Measurements from ENCODE around the gene RARA. TPM values are rescaled to one million over a fixed set of nuclear protein-coding genes. Genes with fewer than 3 reads are reported as not detected.

The RARA gene
- total RNA-seq, 1 experiment from 2014 or later = 35.1 TPM

- Histone ChIP-seq H3K36me3 (ENCODE audit: control insufficient read depth in 1 of 2, insufficient read depth in 2 of 2, low read length in 2 of 2) (peaks cover 83 to 86% of the 10 kb centered on the region in 2 experiments), H3K9me2 (ENCODE audit: insufficient read depth) (no peaks in the 10 kb centered on the region), H3K27ac (ENCODE audit: low read depth, low read length) (no peak overlapping the region), H3K4me2 (ENCODE audit: low read length) (no peak overlapping the region), H3K27me3 (ENCODE audit: insufficient read depth, low read length) (no peaks in the 10 kb centered on the region), H3K4me1 (ENCODE audit: control insufficient read depth in 1 of 2, insufficient read depth in 2 of 2, low read length in 2 of 2) (no peaks in the 10 kb centered on the region), H4K20me1 (ENCODE audit: insufficient read depth) (peaks cover 18% of the 10 kb centered on the region; the same call in 1 of the 2 replicates), H3K9me3 (ENCODE audit: control insufficient read depth in 1 of 2, insufficient read depth in 1 of 2, low read depth in 1 of 2, low read length in 2 of 2) (no peaks in the 10 kb centered on the region), H3K4me3 (replicated peaks in 1 of 2; ENCODE audit: low read depth in 1 of 2, low read length in 2 of 2) (no peak overlapping the region), H3K79me2 (ENCODE audit: insufficient read depth, low read length) (peaks cover 68% of the 10 kb centered on the region), H2AFZ (ENCODE audit: low read depth, low read length, poor library complexity, severe bottlenecking) (no peak overlapping the region), H3K9ac (ENCODE audit: low read length) (no peak overlapping the region)
- intact Hi-C loops (cut with micrococcal nuclease) = no loop called here
- ATAC-seq = no peak
- DNase-seq (ENCODE audit: low read depth, low spot score) = no peak
- ChIA-PET CTCF (no interaction called here), RAD21 (ENCODE audit: low non-redundant PET in 1 of 2, low total read pairs in 2 of 2, uncharacterized antibody in 2 of 2, unreplicated experiment in 2 of 2) (no interaction called here), POLR2A (no interaction called here)
- BruUV-seq (replicated peaks) = no TSS peak
- TF ChIP-seq YY1 (IDR thresholded peaks at IDR 0.05; ENCODE audit: extremely low read depth, insufficient replicate concordance, low read depth, low read length) = no peak
- no peak for TF ChIP-seq RAD21 (IDR thresholded peaks at IDR 0.05; ENCODE audit: low read depth)
- no peak for TF ChIP-seq ZNF274 (IDR thresholded peaks at IDR 0.05; ENCODE audit: low read depth, low read length)
- no peak for TF ChIP-seq EGR1 (IDR thresholded peaks at IDR 0.05; ENCODE audit: low read depth)
- no peak for TF ChIP-seq SIN3A (IDR thresholded peaks at IDR 0.05; ENCODE audit: low read depth)
These were observed 93.7 kb downstream of the RARA start for GRCh38 chr17:40402668-40403067.

DNA sequence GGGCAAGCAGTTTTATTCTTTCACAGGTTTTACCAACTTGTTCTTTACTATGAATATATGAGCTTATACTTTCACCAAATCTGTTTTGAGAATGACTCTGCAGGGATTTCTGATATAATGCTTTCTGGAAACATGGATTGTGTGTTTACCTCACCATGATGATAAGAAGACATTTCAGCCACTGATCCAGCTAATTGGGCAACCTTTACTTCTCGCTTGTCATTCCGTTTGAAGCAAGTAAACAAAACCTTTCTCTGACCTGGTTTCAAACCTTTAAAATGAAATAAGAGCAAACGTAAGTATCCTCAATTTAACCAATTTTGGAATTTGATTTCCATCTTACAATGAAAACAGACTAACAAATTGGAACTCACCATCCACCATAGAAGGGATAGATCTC, 95.0 kb downstream of the RARA start:
- RAD21 ChIA-PET (ENCODE audit: low non-redundant PET in 1 of 2, low total read pairs in 2 of 2, uncharacterized antibody in 2 of 2, unreplicated experiment in 2 of 2) = no interaction called here
- H3K9me3 ChIP-seq (ENCODE audit: control insufficient read depth in 1 of 2, insufficient read depth in 1 of 2, low read depth in 1 of 2, low read length in 2 of 2) = no peaks in the 10 kb centered on the region
- peaks cover 18% of the 10 kb centered on the region; the same call in 1 of the 2 replicates for H4K20me1 ChIP-seq (ENCODE audit: insufficient read depth)
- ATAC-seq = no peak
- BruUV-seq (replicated peaks) = no TSS peak
- no peak overlapping the region for H3K4me2 ChIP-seq (ENCODE audit: low read length)
- CTCF ChIA-PET = interaction anchor here (0.6 kb wide), 1 partner anchor 129 kb away, joined by 4 read pairs; no protein-coding TSS in a partner anchor
- intact Hi-C loops (cut with micrococcal nuclease) = no loop called here
- no peaks in the 10 kb centered on the region for H3K9me2 ChIP-seq (ENCODE audit: insufficient read depth)
- peaks cover 83 to 84% of the 10 kb centered on the region in 2 experiments for H3K36me3 ChIP-seq (ENCODE audit: control insufficient read depth in 1 of 2, insufficient read depth in 2 of 2, low read length in 2 of 2)
- DNase-seq (ENCODE audit: low read depth, low spot score) = no peak
- no peak overlapping the region for H3K4me3 ChIP-seq (replicated peaks in 1 of 2; ENCODE audit: low read depth in 1 of 2, low read length in 2 of 2)
- H3K79me2 ChIP-seq (ENCODE audit: insufficient read depth, low read length) = peaks cover 70% of the 10 kb centered on the region
- POLR2A ChIA-PET = no interaction called here
- H2AFZ ChIP-seq (ENCODE audit: low read depth, low read length, poor library complexity, severe bottlenecking) = no peak overlapping the region
- H3K9ac ChIP-seq (ENCODE audit: low read length) = no peak overlapping the region
- H3K27ac ChIP-seq (ENCODE audit: low read depth, low read length) = no peak overlapping the region
- H3K27me3 ChIP-seq (ENCODE audit: insufficient read depth, low read length) = no peaks in the 10 kb centered on the region
- TF ChIP-seq CEBPB (IDR thresholded peaks at IDR 0.05; ENCODE audit: low read depth) (no peak), EZH2phosphoT487 (IDR thresholded peaks at IDR 0.05; ENCODE audit: borderline replicate concordance) (no peak), SP1 (IDR thresholded peaks at IDR 0.05; ENCODE audit: low read depth) (no peak), FOSL1 (IDR thresholded peaks at IDR 0.05; ENCODE audit: low read depth) (no peak), ATF3 (IDR thresholded peaks at IDR 0.05) (no peak), YY1 (IDR thresholded peaks at IDR 0.05; ENCODE audit: extremely low read depth, insufficient replicate concordance, low read depth, low read length) (no peak), SIN3A (IDR thresholded peaks at IDR 0.05; ENCODE audit: low read depth) (no peak), RAD21 (IDR thresholded peaks at IDR 0.05; ENCODE audit: low read depth) (no peak), SRF (IDR thresholded peaks at IDR 0.05; ENCODE audit: low read depth) (no peak), CBX3 (IDR thresholded peaks at IDR 0.05; ENCODE audit: low read depth) (no peak), ZFX (IDR thresholded peaks at IDR 0.05) (no peak), POLR2AphosphoS5 (IDR thresholded peaks at IDR 0.05; ENCODE audit: low read depth, low read length) (no peak)
- TF ChIP-seq, protein P1, sequence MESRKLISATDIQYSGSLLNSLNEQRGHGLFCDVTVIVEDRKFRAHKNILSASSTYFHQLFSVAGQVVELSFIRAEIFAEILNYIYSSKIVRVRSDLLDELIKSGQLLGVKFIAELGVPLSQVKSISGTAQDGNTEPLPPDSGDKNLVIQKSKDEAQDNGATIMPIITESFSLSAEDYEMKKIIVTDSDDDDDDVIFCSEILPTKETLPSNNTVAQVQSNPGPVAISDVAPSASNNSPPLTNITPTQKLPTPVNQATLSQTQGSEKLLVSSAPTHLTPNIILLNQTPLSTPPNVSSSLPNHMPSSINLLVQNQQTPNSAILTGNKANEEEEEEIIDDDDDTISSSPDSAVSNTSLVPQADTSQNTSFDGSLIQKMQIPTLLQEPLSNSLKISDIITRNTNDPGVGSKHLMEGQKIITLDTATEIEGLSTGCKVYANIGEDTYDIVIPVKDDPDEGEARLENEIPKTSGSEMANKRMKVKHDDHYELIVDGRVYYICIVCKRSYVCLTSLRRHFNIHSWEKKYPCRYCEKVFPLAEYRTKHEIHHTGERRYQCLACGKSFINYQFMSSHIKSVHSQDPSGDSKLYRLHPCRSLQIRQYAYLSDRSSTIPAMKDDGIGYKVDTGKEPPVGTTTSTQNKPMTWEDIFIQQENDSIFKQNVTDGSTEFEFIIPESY (IDR thresholded peaks at IDR 0.05; ENCODE audit: extremely low read depth, insufficient replicate concordance, low read length) = no peak
- no peaks in the 10 kb centered on the region for H3K4me1 ChIP-seq (ENCODE audit: control insufficient read depth in 1 of 2, insufficient read depth in 2 of 2, low read length in 2 of 2)

Data from HCT116 (cell line).